HepG2 (cell line): ENCODE measurements around the gene MCFD2.

Experiments
- ATRX ChIP-seq: sonication (generic); formaldehyde crosslinking; IDR thresholded peaks from 2 replicates; pipeline ENCODE4 v1.4.0; 2020; ENCODE audit warnings: missing genetic modification reagents, borderline replicate concordance
- CEBPB ChIP-seq: IDR thresholded peaks from 2 replicates; pipeline ENCODE4 v1.6.1; 2011; ENCODE audit warnings: low read depth, low read length, improper control_type of control experiment, borderline replicate concordance
- ELF4 ChIP-seq: sonication (generic); formaldehyde crosslinking; IDR thresholded peaks from 2 replicates; pipeline ENCODE4 v1.5.0; 2020; ENCODE audit warnings: missing genetic modification reagents, mild to moderate bottlenecking, moderate library complexity, borderline replicate concordance
- EZH2 ChIP-seq: conservative IDR thresholded peaks from 2 replicates; pipeline ENCODE4 v1.6.1; 2012; ENCODE audit warnings: mild to moderate bottlenecking, low read depth, low read length, moderate library complexity
- MAFG ChIP-seq: sonication (generic); formaldehyde crosslinking; IDR thresholded peaks from 2 replicates; pipeline ENCODE4 v1.5.1; 2020; ENCODE audit warnings: mild to moderate bottlenecking, missing genetic modification reagents
- MTA1 ChIP-seq: sonication (generic); formaldehyde crosslinking; IDR thresholded peaks from 2 replicates; pipeline ENCODE4 v1.4.0; 2020; ENCODE audit warnings: missing genetic modification reagents, mild to moderate bottlenecking, borderline replicate concordance
- PHF8 ChIP-seq: sonication (generic); formaldehyde crosslinking; IDR thresholded peaks from 2 replicates; pipeline ENCODE4 v1.5.0; 2020; ENCODE audit warnings: missing genetic modification reagents
- YY1 ChIP-seq: IDR thresholded peaks from 2 replicates; pipeline ENCODE4 v1.6.1; 2011; ENCODE audit warnings: low read length, low read depth, moderate library complexity, mild to moderate bottlenecking; ENCODE audit not compliant: insufficient read depth, insufficient replicate concordance
- ZNF282 ChIP-seq: fragments of 450-650 bp; IDR thresholded peaks from 2 replicates; pipeline ENCODE4 v1.6.1; 2018; ENCODE audit not compliant: partially characterized antibody
- ZNF747 ChIP-seq: sonication (generic); formaldehyde crosslinking; IDR thresholded peaks from 2 replicates; pipeline ENCODE4 v1.8.1; 2023; ENCODE audit warnings: missing genetic modification reagents, mild to moderate bottlenecking, borderline replicate concordance
- TF ChIP-seq, protein P1 (sequence below): sonication (generic); formaldehyde crosslinking; IDR thresholded peaks from 2 replicates; pipeline ENCODE4 v1.5.0; 2020; ENCODE audit warnings: mild to moderate bottlenecking, missing genetic modification reagents, moderate library complexity

DNA sequence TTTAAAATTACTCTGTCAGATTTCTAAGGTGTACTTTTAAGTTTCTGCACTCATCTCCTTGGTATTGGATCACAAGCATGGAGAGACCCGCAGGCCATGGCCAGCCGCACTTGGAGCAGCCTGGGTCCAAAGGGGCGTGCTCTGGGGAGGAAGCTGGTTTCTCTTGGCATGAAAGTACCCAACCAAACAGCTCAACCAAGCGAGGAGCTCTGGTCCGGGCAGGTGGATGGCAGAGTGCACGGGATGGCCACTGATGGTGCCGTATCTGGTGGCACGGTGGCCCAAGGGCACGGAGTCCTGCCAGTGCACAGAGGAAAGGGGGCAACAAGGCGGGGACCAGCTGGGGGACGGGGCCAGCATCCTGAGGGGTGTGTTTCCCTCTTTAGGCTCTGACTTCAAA, 32.2 kb upstream of the MCFD2 start:
- TF ChIP-seq ATRX (CRISPR knock-in tag): no peak
- no peak for TF ChIP-seq ELF4
- TF ChIP-seq, protein P1, sequence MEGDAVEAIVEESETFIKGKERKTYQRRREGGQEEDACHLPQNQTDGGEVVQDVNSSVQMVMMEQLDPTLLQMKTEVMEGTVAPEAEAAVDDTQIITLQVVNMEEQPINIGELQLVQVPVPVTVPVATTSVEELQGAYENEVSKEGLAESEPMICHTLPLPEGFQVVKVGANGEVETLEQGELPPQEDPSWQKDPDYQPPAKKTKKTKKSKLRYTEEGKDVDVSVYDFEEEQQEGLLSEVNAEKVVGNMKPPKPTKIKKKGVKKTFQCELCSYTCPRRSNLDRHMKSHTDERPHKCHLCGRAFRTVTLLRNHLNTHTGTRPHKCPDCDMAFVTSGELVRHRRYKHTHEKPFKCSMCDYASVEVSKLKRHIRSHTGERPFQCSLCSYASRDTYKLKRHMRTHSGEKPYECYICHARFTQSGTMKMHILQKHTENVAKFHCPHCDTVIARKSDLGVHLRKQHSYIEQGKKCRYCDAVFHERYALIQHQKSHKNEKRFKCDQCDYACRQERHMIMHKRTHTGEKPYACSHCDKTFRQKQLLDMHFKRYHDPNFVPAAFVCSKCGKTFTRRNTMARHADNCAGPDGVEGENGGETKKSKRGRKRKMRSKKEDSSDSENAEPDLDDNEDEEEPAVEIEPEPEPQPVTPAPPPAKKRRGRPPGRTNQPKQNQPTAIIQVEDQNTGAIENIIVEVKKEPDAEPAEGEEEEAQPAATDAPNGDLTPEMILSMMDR (CRISPR knock-in tag): no peak
- TF ChIP-seq EZH2: no peak
- TF ChIP-seq YY1: no peak
- no peak for TF ChIP-seq ZNF747
- TF ChIP-seq ZNF282: no peak
- no peak for TF ChIP-seq MTA1
- TF ChIP-seq CEBPB: no peak
- no peak for TF ChIP-seq MAFG (CRISPR knock-in tag)
- no peak for TF ChIP-seq PHF8 (CRISPR knock-in tag)
